Esophagus (tissue), 2 donors: ENCODE results near the gene UBE2F. TPM values are rescaled to one million over a fixed set of nuclear protein-coding genes. Genes with fewer than 3 reads are reported as not detected.

ENCODE experiments used
- H3K27ac ChIP-seq, 2 donors: one replicate each; pipeline ENCODE4 v1.5.1; 2013; ENCODE audit warnings: low read depth in 2 of 2, mild to moderate bottlenecking in 2 of 2, inconsistent platforms in 1 of 2, low read length in 1 of 2, moderate library complexity in 1 of 2
- H3K27me3 ChIP-seq, 2 donors: one replicate each; pipeline ENCODE4 v1.6.1; 2013; ENCODE audit warnings: low read length in 2 of 2, control low read depth in 1 of 2, mild to moderate bottlenecking in 1 of 2; ENCODE audit not compliant: insufficient read depth in 2 of 2, control insufficient read depth in 1 of 2
- H3K36me3 ChIP-seq, 2 donors: one replicate each; pipeline ENCODE4 v1.6.1; 2013; ENCODE audit warnings: low read length in 1 of 2; ENCODE audit not compliant: control insufficient read depth in 2 of 2, insufficient read depth in 2 of 2
- H3K4me1 ChIP-seq, 2 donors: one replicate each; pipeline ENCODE4 v1.6.1; 2013; ENCODE audit warnings: low read length in 1 of 2; ENCODE audit not compliant: control insufficient read depth in 2 of 2, insufficient read depth in 2 of 2
- H3K4me3 ChIP-seq, 2 donors: one replicate each; pipeline ENCODE4 v1.5.1; 2013; ENCODE audit warnings: low read length in 2 of 2, mild to moderate bottlenecking in 2 of 2, low read depth in 1 of 2, moderate library complexity in 1 of 2
- H3K9me3 ChIP-seq, 2 donors: one replicate each; pipeline ENCODE4 v1.6.1; 2013; ENCODE audit warnings: mild to moderate bottlenecking in 2 of 2, low read depth in 1 of 2, low read length in 1 of 2, moderate library complexity in 1 of 2; ENCODE audit not compliant: control insufficient read depth in 2 of 2, insufficient read depth in 1 of 2
- WGBS, 2 donors: extraction: QIAGEN DNeasy Blood & Tissue Kit; methylation state at CpG; one replicate each; pipeline ENCODE4 v1.1.7; 2013; 5-methylcytosine and 5-hydroxymethylcytosine counted together
- polyA plus RNA-seq, 2 donors: library from polyadenylated mRNA; stranded (reverse); fragments of 200-250 nt; gene quantifications; one replicate each; pipeline ENCODE4 v1.2.3, GENCODE V29; 2013
- donor health status: healthy with polysubstance abuse.
- donor health status: Bipolar disorder and iron deficiency.

Gene UBE2F
- polyA plus RNA-seq, 2 donors, result 45.5 to 52.3 TPM

DNA sequence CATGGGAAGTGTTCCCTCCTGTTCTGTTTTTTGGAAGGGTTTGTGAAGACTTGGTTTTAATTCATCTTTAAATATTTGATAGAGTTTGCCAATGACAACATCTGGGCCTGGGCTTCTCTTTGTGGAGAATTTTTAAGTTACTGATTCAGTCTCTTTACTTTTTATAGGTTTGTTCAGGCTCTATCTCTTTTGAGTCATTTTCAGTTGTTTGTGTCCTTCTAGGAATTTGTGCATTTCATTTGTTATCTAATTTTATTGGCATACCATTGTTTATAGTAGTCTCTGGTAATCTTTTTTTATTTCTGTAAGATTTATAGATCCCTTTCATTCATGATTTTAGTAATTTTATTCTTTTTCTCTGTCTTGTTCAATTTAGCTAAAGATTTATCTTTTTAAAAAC lies 108.6 kb downstream of the UBE2F start:
- no peaks in the 10 kb centered on the region for H3K27me3 ChIP-seq
- H3K9me3 ChIP-seq, result no peaks in the 10 kb centered on the region
- no peaks in the 10 kb centered on the region for H3K36me3 ChIP-seq
- H3K4me1 ChIP-seq, result no peaks in the 10 kb centered on the region
- H3K27ac ChIP-seq, result no peak overlapping the region
- H3K4me3 ChIP-seq, result no peak overlapping the region

DNA sequence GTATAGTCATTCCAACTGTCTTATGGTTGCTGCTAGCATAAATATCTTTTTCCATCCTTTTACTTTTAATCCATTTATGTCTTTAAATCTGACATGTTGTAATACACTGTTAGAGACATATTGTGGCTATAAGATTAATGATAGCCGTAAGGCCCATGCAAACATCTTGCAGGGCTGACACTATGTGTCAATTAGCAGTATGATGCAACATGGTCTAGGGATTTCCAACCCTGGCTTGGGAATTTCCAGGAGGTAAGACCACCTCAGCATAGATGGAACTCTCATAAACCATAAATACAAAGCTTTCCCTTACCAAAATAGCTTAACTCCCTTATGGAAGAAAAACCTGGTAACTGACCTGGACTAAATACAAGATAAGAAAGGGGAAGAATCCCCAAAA lies 110.5 kb downstream of the UBE2F start:
- H3K4me1 ChIP-seq, result no peaks in the 10 kb centered on the region
- H3K9me3 ChIP-seq, result no peaks in the 10 kb centered on the region
- peaks cover 0 to 6% of the 10 kb centered on the region in 2 donors for H3K36me3 ChIP-seq
- H3K27ac ChIP-seq, result no peak overlapping the region
- H3K4me3 ChIP-seq, result no peak overlapping the region
- H3K27me3 ChIP-seq, result no peaks in the 10 kb centered on the region
- 90 to 96% methylated on average over 1 of the region's 1 CpG for WGBS, 2 donors

DNA sequence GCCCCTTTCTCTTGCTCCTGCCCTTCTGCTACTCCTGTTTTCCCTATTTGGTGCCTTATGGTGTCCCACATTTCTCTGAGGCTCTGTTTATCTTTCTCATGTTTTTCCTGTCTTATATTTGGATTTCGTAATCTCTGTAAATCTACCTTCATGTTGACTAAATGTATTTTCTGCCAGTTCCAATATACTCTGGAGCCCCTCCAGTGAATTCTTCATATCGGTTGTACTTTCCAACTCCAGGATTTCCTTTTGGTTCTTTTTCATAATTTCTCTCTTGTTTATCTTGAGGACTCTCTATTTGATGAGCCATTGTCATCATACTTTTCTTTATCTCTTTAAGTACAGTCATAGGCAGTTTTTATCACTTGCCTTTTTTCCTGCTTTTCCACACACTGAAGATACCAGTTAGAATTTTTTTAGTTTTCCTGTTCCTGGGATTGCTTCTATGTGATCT lies 113.1 kb downstream of the UBE2F start:
- Histone ChIP-seq H3K4me3 (no peak overlapping the region), H3K36me3 (peaks cover 0 to 16% of the 10 kb centered on the region in 2 donors), H3K9me3 (no peaks in the 10 kb centered on the region), H3K27me3 (no peaks in the 10 kb centered on the region), H3K4me1 (no peaks in the 10 kb centered on the region), H3K27ac (no peak overlapping the region)
- 70 to 75% methylated on average over 2 of the region's 2 CpGs for WGBS, 2 donors

DNA sequence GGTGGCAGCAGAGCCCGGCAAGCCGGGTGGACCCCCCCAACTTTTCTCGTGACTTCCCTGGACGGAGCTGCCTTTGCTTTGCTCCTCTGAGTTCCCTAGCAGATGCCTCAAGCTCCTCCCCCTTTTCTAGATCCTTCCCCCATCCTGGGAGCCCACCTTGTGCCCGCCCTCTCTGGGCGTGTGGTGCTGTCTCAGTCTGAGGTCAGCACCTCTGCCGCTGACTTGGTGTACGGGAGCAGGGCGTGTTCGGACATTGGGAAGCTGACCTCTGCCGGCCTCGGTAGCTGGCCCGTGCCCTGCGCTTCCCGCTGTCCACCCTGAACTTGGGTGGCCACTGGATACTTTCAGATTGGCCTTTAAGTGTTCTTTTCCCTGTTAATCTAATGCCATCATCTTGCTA lies 113.7 kb downstream of the UBE2F start:
- Histone ChIP-seq H3K27me3 (no peaks in the 10 kb centered on the region), H3K36me3 (peaks cover 0 to 16% of the 10 kb centered on the region in 2 donors), H3K9me3 (no peaks in the 10 kb centered on the region), H3K27ac (no peak overlapping the region), H3K4me3 (no peak overlapping the region), H3K4me1 (no peaks in the 10 kb centered on the region)
- WGBS, 2 donors, result 97 to 98% methylated on average over 15 of the region's 15 CpGs

- Histone ChIP-seq H3K4me1 (no peaks in the 10 kb centered on the region), H3K27ac (no peak overlapping the region), H3K4me3 (no peak overlapping the region), H3K27me3 (no peaks in the 10 kb centered on the region), H3K9me3 (no peaks in the 10 kb centered on the region), H3K36me3 (peaks cover 0 to 16% of the 10 kb centered on the region in 2 donors)
- WGBS, 2 donors, result 94 to 95% methylated on average over 13 of the region's 13 CpGs
Observed at GRCh38 chr2:238081150-238081549, 114.3 kb downstream of the UBE2F start.

DNA sequence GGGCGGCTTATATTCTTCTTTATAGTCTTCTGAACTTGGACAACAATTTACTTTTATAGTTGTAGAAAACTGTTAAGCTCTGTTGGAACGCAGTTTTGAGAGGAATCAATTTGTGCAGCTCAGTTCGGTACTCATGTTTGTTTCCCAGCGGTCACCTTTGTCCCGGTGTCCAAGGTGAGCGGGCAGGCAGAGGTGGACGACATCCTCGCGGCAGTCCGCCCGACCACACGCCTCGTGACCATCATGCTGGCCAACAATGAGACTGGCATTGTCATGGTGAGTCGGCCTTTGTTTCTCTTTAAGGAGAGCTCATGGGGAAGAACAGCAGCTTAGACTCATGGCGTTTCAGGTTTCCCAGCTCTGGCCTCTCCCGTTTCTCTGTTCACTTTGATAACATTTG lies 114.7 kb downstream of the UBE2F start:
- WGBS, 2 donors, result 96 to 97% methylated on average over 16 of the region's 16 CpGs
- Histone ChIP-seq H3K36me3 (peaks cover 0 to 16% of the 10 kb centered on the region in 2 donors), H3K27me3 (no peaks in the 10 kb centered on the region), H3K27ac (no peak overlapping the region), H3K4me3 (no peak overlapping the region), H3K4me1 (no peaks in the 10 kb centered on the region), H3K9me3 (no peaks in the 10 kb centered on the region)

DNA sequence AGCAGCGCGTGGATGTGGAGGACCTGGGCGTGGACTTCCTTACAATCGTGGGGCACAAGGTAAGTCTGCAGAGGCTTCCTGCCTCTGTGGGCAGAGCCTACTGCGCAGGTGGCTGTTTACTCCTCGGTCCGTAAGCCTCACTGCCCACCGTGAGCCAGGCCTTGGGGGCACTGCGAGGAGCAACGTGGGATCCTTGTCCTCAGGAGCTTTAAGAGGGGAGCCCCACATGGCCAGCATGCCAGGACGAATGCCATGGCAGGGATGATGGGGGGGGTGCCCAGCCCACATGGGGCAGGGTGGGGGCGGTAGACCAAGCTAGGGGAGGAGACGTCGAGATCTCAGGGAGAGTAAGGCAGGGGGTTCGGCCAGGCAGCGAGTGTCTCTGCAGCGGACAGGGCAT lies 115.3 kb downstream of the UBE2F start:
- H3K27ac ChIP-seq, result no peak overlapping the region
- H3K4me3 ChIP-seq, result no peak overlapping the region
- H3K4me1 ChIP-seq, result no peaks in the 10 kb centered on the region
- 91 to 93% methylated on average over 17 of the region's 17 CpGs for WGBS, 2 donors
- H3K36me3 ChIP-seq, result peaks cover 0 to 16% of the 10 kb centered on the region in 2 donors
- H3K9me3 ChIP-seq, result no peaks in the 10 kb centered on the region
- no peaks in the 10 kb centered on the region for H3K27me3 ChIP-seq

- Histone ChIP-seq H3K27me3 (no peaks in the 10 kb centered on the region), H3K36me3 (peaks cover 0 to 16% of the 10 kb centered on the region in 2 donors), H3K4me3 (no peak overlapping the region), H3K27ac (no peak overlapping the region), H3K4me1 (no peaks in the 10 kb centered on the region), H3K9me3 (no peaks in the 10 kb centered on the region)
- 91 to 92% methylated on average over 7 of the region's 7 CpGs for WGBS, 2 donors
Observed at GRCh38 chr2:238082827-238083226, 116.0 kb downstream of the UBE2F start.

DNA sequence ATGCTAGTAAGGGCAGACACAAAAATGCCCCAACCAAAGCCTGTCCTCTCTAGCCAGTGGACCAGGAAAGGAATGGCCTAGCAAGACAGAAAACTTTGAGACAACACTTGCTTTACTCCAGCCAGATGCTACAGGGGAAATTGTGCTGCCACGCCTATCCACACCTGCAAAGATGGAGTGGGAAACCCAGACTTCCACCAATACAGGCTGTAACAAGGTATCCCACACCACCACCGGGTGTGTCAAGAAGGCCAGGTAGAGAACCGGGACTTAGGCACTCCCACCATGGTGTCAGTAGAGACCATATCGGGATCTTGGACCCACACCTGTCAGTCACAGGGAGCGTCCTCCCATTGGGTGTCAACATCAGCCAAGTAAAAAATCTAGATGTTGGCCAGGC lies 117.1 kb downstream of the UBE2F start:
- 90 to 98% methylated on average over 5 of the region's 5 CpGs for WGBS, 2 donors
- Histone ChIP-seq H3K36me3 (peaks cover 0 to 16% of the 10 kb centered on the region in 2 donors), H3K9me3 (no peaks in the 10 kb centered on the region), H3K4me1 (no peaks in the 10 kb centered on the region), H3K27ac (no peak overlapping the region), H3K4me3 (no peak overlapping the region), H3K27me3 (no peaks in the 10 kb centered on the region)

DNA sequence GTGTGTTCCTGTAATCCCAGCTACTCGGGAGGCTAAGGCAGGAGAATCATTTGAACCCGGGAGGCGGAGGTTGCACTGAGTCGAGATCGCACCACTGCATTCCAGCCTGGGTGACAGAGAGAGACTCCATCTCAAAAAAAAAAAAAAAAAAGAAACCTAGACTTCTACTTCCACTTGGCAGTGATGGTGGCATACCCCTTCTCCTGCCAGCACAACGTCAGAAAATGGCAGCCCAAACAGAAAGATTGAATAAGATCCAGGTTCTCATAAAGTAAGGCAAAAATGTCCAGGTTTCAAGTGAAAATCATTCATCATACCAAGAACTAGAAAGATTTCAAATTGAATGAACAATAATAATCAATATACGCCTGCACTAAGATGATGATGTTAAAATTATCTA lies 117.9 kb downstream of the UBE2F start:
- WGBS, 2 donors, result 88 to 90% methylated on average over 7 of the region's 7 CpGs
- no peaks in the 10 kb centered on the region for H3K9me3 ChIP-seq

More for the DNA sequence above, 117.9 kb downstream of the UBE2F start:
- Histone ChIP-seq H3K36me3 (peaks cover 0 to 16% of the 10 kb centered on the region in 2 donors), H3K27me3 (no peaks in the 10 kb centered on the region), H3K27ac (no peak overlapping the region), H3K4me3 (no peak overlapping the region), H3K4me1 (no peaks in the 10 kb centered on the region)
